HCT116 (cell line): ENCODE data around the gene CTAGE9. TPM values are rescaled to one million over a fixed set of nuclear protein-coding genes. Genes with fewer than 3 reads are reported as not detected.

Experiments used
- ATAC-seq: fragments of 200-7000 bp; cut with Tn5 transposase; 2 replicates; pipeline ENCODE4 v1.9.1; 2020; ENCODE audit warnings: mild to moderate bottlenecking, moderate library complexity
- BruUV-seq: library from RNA; stranded (reverse); fragments of 400-500 nt; replicated peaks from 2 replicates; lab custom pipeline; 2021; lab: Mats Ljungman, UMichigan
- CTCF ChIA-PET: fragments of 300-600 bp; sonication (Branson Sonifier 250); formaldehyde crosslinking; loops from one replicate; lab custom pipeline; 2021; ENCODE audit warnings: antibody characterized with exemption; lab: Charles Lee
- POLR2A ChIA-PET: fragments of 300-600, 350-600 bp; sonication (Branson Sonifier 250); formaldehyde crosslinking; loops from one replicate; lab custom pipeline; 2021; ENCODE audit warnings: antibody characterized with exemption; lab: Charles Lee
- RAD21 ChIA-PET, 2 experiments: fragments of 300-600 bp; sonication (Branson Sonifier 250); formaldehyde crosslinking; loops; one replicate each; lab custom pipeline; 2023; ENCODE audit warnings: low total read pairs in 2 of 2; ENCODE audit not compliant: uncharacterized antibody in 2 of 2, unreplicated experiment in 2 of 2, low non-redundant PET in 1 of 2; lab: Charles Lee
- DNase-seq: peaks from one replicate; pipeline ENCODE4 v3.0.0-alpha.2; 2010; ENCODE audit warnings: low read depth, low spot score
- H2AFZ ChIP-seq: fragments of 200-600 bp; shearing (Covaris generic), sonication (generic); 2 replicates; pipeline ENCODE4 v1.6.1; 2017; ENCODE audit warnings: low read depth, mixed run types, mixed read lengths, antibody characterized with exemption, low read length; ENCODE audit not compliant: poor library complexity, severe bottlenecking
- H3K27ac ChIP-seq: 2 replicates; pipeline ENCODE4 v1.5.1; 2012; ENCODE audit warnings: low read depth, low read length
- H3K27me3 ChIP-seq: fragments of 200-600 bp; sonication (generic); 2 replicates; pipeline ENCODE4 v1.6.1; 2016; ENCODE audit warnings: mixed run types, low read length, mixed read lengths; ENCODE audit not compliant: insufficient read depth
- H3K36me3 ChIP-seq, 2 experiments: fragments of 200-500 bp in 1 of 2; fragments of 200-600 bp in 1 of 2; sonication (Bioruptor generic) in 1 of 2; sonication (generic) in 1 of 2; 2 replicates each; pipeline versions ENCODE4 v1.5.1 to v1.6.1; 2014 to 2016; ENCODE audit warnings: low read length in 2 of 2, inconsistent platforms in 1 of 2, mixed read lengths in 1 of 2, mixed run types in 1 of 2; ENCODE audit not compliant: insufficient read depth in 2 of 2, control insufficient read depth in 1 of 2
- H3K4me1 ChIP-seq, 2 experiments: fragments of 200-600 bp in 1 of 2; sonication (generic) in 1 of 2; 2 replicates each; pipeline versions ENCODE4 v1.5.1 to v1.6.1; 2012 to 2017; ENCODE audit warnings: low read length in 2 of 2, inconsistent platforms in 1 of 2, mild to moderate bottlenecking in 1 of 2, mixed read lengths in 1 of 2, mixed run types in 1 of 2, moderate library complexity in 1 of 2; ENCODE audit not compliant: insufficient read depth in 2 of 2, control insufficient read depth in 1 of 2
- H3K4me2 ChIP-seq: fragments of 200-600 bp; sonication (generic); 2 replicates; pipeline ENCODE4 v1.6.1; 2017; ENCODE audit warnings: mixed run types, low read length, mixed read lengths
- H3K4me3 ChIP-seq, 2 experiments: fragments of 200-600 bp in 1 of 2; sonication (generic) in 1 of 2; replicated peaks in 1 of 2; 2 replicates each; pipeline ENCODE4 v1.5.1; 2011 to 2016; ENCODE audit warnings: low read length in 2 of 2, control low read depth in 1 of 2, low read depth in 1 of 2, mild to moderate bottlenecking in 1 of 2, mixed read lengths in 1 of 2, mixed run types in 1 of 2
- H3K79me2 ChIP-seq: fragments of 200-600 bp; sonication (generic); 2 replicates; pipeline ENCODE4 v1.6.1; 2017; ENCODE audit warnings: mild to moderate bottlenecking, mixed run types, low read length, moderate library complexity, mixed read lengths; ENCODE audit not compliant: insufficient read depth
- H3K9ac ChIP-seq: fragments of 200-600 bp; sonication (generic); 2 replicates; pipeline ENCODE4 v1.6.1; 2016; ENCODE audit warnings: low read length, mixed read lengths
- H3K9me2 ChIP-seq: fragments of 200-600 bp; sonication (generic), shearing (Covaris generic); 2 replicates; pipeline ENCODE4 v1.6.1; 2017; ENCODE audit warnings: mixed run types, mild to moderate bottlenecking, moderate library complexity; ENCODE audit not compliant: insufficient read depth
- H3K9me3 ChIP-seq, 2 experiments: fragments of 200-500 bp in 1 of 2; fragments of 200-600 bp in 1 of 2; sonication (Bioruptor generic) in 1 of 2; sonication (generic) in 1 of 2; 2 replicates each; pipeline ENCODE4 v1.6.1; 2014 to 2017; ENCODE audit warnings: low read length in 2 of 2, mixed read lengths in 2 of 2, inconsistent platforms in 1 of 2, low read depth in 1 of 2, mild to moderate bottlenecking in 1 of 2, mixed run types in 1 of 2, moderate library complexity in 1 of 2; ENCODE audit not compliant: control insufficient read depth in 1 of 2, insufficient read depth in 1 of 2
- H4K20me1 ChIP-seq: fragments of 200-600 bp; sonication (generic), shearing (Covaris generic); 2 replicates; pipeline ENCODE4 v1.6.1; 2017; ENCODE audit warnings: mixed run types, mild to moderate bottlenecking, moderate library complexity; ENCODE audit not compliant: insufficient read depth
- CBX3 ChIP-seq: IDR thresholded peaks from 2 replicates; pipeline ENCODE4 v1.6.1; 2012; ENCODE audit warnings: low read depth
- CEBPB ChIP-seq: IDR thresholded peaks from 2 replicates; pipeline ENCODE4 v1.6.1; 2012; ENCODE audit warnings: low read depth
- CTCF ChIP-seq, 3 experiments: fragments of 200-600 bp in 1 of 3; sonication (generic) in 1 of 3; IDR thresholded peaks in 2 of 3; conservative IDR thresholded peaks in 1 of 3; 2 replicates each; pipeline ENCODE4 v1.5.1; 2012 to 2017; ENCODE audit warnings: low read depth in 2 of 3, low read length in 2 of 3, antibody characterized with exemption in 1 of 3, borderline replicate concordance in 1 of 3, control low read depth in 1 of 3, mild to moderate bottlenecking in 1 of 3, mixed read lengths in 1 of 3, mixed run types in 1 of 3, moderate library complexity in 1 of 3; ENCODE audit not compliant: insufficient read depth in 1 of 3
- ELF1 ChIP-seq: IDR thresholded peaks from 2 replicates; pipeline ENCODE4 v1.6.1; 2012; ENCODE audit warnings: low read depth, borderline replicate concordance
- EZH2 ChIP-seq: fragments of 200-600 bp; sonication (generic); IDR thresholded peaks from 2 replicates; pipeline ENCODE4 v1.6.1; 2017; ENCODE audit warnings: antibody characterized with exemption, mixed run types
- JUND ChIP-seq: IDR thresholded peaks from 2 replicates; pipeline ENCODE4 v1.6.1; 2012
- POLR2A ChIP-seq: IDR thresholded peaks from 2 replicates; pipeline ENCODE4 v1.7.0; 2011; ENCODE audit warnings: borderline replicate concordance; ENCODE audit not compliant: insufficient read depth, insufficient read length; ENCODE audit errors: extremely low read depth
- POLR2AphosphoS5 ChIP-seq: IDR thresholded peaks from 2 replicates; pipeline ENCODE4 v1.6.1; 2011; ENCODE audit warnings: mild to moderate bottlenecking, low read depth, low read length, moderate library complexity
- RAD21 ChIP-seq: IDR thresholded peaks from 2 replicates; pipeline ENCODE4 v1.6.1; 2012; ENCODE audit warnings: low read depth, mild to moderate bottlenecking
- SIN3A ChIP-seq: IDR thresholded peaks from 2 replicates; pipeline ENCODE4 v1.6.1; 2012; ENCODE audit warnings: low read depth
- SRF ChIP-seq: IDR thresholded peaks from 2 replicates; pipeline ENCODE4 v1.6.1; 2012; ENCODE audit warnings: low read depth
- TCF7L2 ChIP-seq: IDR thresholded peaks from 2 replicates; pipeline ENCODE4 v1.7.0; 2011; ENCODE audit warnings: borderline replicate concordance, inconsistent platforms; ENCODE audit not compliant: insufficient read depth, insufficient read length; ENCODE audit errors: extremely low read depth
- ZFX ChIP-seq: fragments of 450-650 bp; IDR thresholded peaks from 2 replicates; pipeline ENCODE4 v1.6.1; 2017
- ZNF274 ChIP-seq: fragments of 200-500 bp; sonication (Bioruptor generic); IDR thresholded peaks from 2 replicates; pipeline ENCODE4 v1.6.1; 2014; ENCODE audit warnings: mild to moderate bottlenecking, low read depth, low read length, inconsistent platforms
- intact Hi-C: fragments of 100-400 bp; cut with micrococcal nuclease; formaldehyde crosslinking; loops from 2 replicates; pipeline ENCODE4 v1.10.0; 2022
- total RNA-seq: library from RNA; stranded (reverse); gene quantifications from one replicate; pipeline ENCODE4 v1.2.1, GENCODE V29; 2021; ENCODE audit not compliant: unreplicated experiment
- TF ChIP-seq, protein P1 (sequence below): IDR thresholded peaks from 2 replicates; pipeline ENCODE4 v1.6.1; 2012; ENCODE audit warnings: low read depth
- TF ChIP-seq, protein P2 (sequence below): IDR thresholded peaks from 2 replicates; pipeline ENCODE4 v1.6.1; 2012
- TF ChIP-seq, protein P3 (sequence below): IDR thresholded peaks from 2 replicates; pipeline ENCODE4 v1.6.1; 2012

The CTAGE9 gene
- total RNA-seq, 1 experiment from 2014 or later = not detected

DNA sequence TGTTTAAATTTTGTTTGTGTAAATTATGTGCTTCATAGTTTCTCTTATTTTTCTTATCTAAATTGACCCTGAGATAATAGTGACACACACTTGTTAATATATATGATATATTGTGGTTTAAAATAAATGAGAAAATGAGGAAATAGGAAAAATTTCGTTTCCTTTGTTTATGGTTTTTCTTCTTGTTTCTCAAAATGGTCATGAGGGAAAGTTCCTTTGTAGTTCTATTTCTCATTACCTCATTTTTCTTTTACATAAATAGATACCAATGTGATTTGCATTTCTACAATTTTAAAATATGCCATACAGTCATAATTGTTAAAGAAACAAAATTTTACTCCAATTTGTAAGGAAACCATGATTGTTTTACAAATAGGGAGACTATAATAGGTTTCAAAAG, 18.8 kb downstream of the CTAGE9 start (continued):
- TF ChIP-seq, protein P1, sequence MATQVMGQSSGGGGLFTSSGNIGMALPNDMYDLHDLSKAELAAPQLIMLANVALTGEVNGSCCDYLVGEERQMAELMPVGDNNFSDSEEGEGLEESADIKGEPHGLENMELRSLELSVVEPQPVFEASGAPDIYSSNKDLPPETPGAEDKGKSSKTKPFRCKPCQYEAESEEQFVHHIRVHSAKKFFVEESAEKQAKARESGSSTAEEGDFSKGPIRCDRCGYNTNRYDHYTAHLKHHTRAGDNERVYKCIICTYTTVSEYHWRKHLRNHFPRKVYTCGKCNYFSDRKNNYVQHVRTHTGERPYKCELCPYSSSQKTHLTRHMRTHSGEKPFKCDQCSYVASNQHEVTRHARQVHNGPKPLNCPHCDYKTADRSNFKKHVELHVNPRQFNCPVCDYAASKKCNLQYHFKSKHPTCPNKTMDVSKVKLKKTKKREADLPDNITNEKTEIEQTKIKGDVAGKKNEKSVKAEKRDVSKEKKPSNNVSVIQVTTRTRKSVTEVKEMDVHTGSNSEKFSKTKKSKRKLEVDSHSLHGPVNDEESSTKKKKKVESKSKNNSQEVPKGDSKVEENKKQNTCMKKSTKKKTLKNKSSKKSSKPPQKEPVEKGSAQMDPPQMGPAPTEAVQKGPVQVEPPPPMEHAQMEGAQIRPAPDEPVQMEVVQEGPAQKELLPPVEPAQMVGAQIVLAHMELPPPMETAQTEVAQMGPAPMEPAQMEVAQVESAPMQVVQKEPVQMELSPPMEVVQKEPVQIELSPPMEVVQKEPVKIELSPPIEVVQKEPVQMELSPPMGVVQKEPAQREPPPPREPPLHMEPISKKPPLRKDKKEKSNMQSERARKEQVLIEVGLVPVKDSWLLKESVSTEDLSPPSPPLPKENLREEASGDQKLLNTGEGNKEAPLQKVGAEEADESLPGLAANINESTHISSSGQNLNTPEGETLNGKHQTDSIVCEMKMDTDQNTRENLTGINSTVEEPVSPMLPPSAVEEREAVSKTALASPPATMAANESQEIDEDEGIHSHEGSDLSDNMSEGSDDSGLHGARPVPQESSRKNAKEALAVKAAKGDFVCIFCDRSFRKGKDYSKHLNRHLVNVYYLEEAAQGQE = no peak
- TF ChIP-seq SIN3A (no peak), CBX3 (no peak), ZNF274 (no peak), TCF7L2 (no peak)

GRCh38 chr6:131688286-131688685, 22.5 kb downstream of the CTAGE9 start:
- Histone ChIP-seq H3K4me1 (no peaks in the 10 kb centered on the region), H3K9me3 (no peaks in the 10 kb centered on the region), H3K27ac (no peak overlapping the region), H3K79me2 (no peaks in the 10 kb centered on the region), H2AFZ (no peak overlapping the region), H3K4me2 (no peak overlapping the region), H3K4me3 (no peak overlapping the region), H4K20me1 (no peaks in the 10 kb centered on the region), H3K9ac (no peak overlapping the region), H3K27me3 (no peaks in the 10 kb centered on the region), H3K9me2 (peaks cover 2% of the 10 kb centered on the region; the same call in 1 of the 2 replicates), H3K36me3 (no peaks in the 10 kb centered on the region)
- intact Hi-C loops = no loop called here
- POLR2A ChIA-PET = no interaction called here
- ATAC-seq = no peak
- CTCF ChIA-PET = no interaction called here
- no TSS peak for BruUV-seq
- TF ChIP-seq, protein P2, sequence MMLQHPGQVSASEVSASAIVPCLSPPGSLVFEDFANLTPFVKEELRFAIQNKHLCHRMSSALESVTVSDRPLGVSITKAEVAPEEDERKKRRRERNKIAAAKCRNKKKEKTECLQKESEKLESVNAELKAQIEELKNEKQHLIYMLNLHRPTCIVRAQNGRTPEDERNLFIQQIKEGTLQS = no peak
- TF ChIP-seq, protein P1 = no peak
- no peak for TF ChIP-seq SRF
- no peak for TF ChIP-seq POLR2AphosphoS5
- TF ChIP-seq, protein P3, sequence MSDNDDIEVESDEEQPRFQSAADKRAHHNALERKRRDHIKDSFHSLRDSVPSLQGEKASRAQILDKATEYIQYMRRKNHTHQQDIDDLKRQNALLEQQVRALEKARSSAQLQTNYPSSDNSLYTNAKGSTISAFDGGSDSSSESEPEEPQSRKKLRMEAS = no peak
- TF ChIP-seq CBX3 = no peak
- no peak for TF ChIP-seq ZFX
- TF ChIP-seq CEBPB = no peak
- no peak for TF ChIP-seq CTCF (IDR thresholded peaks at IDR 0.05 in 2 of 3, conservative IDR thresholded peaks at IDR 0.05 in 1 of 3; ENCODE audit: borderline replicate concordance in 1 of 3, insufficient read depth in 1 of 3, low read depth in 2 of 3, low read length in 2 of 3)
- TF ChIP-seq JUND = no peak
- TF ChIP-seq EZH2 = no peak
- no peak for TF ChIP-seq POLR2A
- no peak for TF ChIP-seq RAD21
- TF ChIP-seq ELF1 = no peak
- TF ChIP-seq ZNF274 = no peak
- RAD21 ChIA-PET = no interaction called here
- no peak for DNase-seq
